NCI-H526 (cell line): ENCODE data around the gene YPEL2.

ENCODE experiments used
- DNase-seq, 2 experiments: peaks; one replicate each; lab custom pipeline; 2025; lab: John Stamatoyannopoulos, UW

Gene YPEL2

GRCh38 chr17:59330053-59330942 is 1.2 kb upstream of the YPEL2 start:
- DNase-seq, result peak; percentile 48 to 76

- peak; percentile 18 to 57 for DNase-seq
Measured at GRCh38 chr17:59331929-59332748, 684 bp downstream of the YPEL2 start.

- peak in 1 of 2 experiments; percentile 36 for DNase-seq
Measured at GRCh38 chr17:59332749-59333377, 1.4 kb downstream of the YPEL2 start.

GRCh38 chr17:59333836-59334235 is 2.4 kb downstream of the YPEL2 start:
- DNase-seq, result peak in 1 of 2 experiments; percentile 44

GRCh38 chr17:59335685-59336084 is 4.2 kb downstream of the YPEL2 start:
- DNase-seq, result no peak

- no peak for DNase-seq
Measured at GRCh38 chr17:59337741-59338299, 6.4 kb downstream of the YPEL2 start.

- DNase-seq, result no peak
Measured at GRCh38 chr17:59338498-59338897, 7.0 kb downstream of the YPEL2 start.

- no peak for DNase-seq
Measured at GRCh38 chr17:59341922-59342321, 10.5 kb downstream of the YPEL2 start.

GRCh38 chr17:59342681-59343131 is 11.3 kb downstream of the YPEL2 start:
- no peak for DNase-seq

GRCh38 chr17:59345476-59345875 is 14.0 kb downstream of the YPEL2 start:
- no peak for DNase-seq

GRCh38 chr17:59346341-59346740 is 14.9 kb downstream of the YPEL2 start:
- no peak for DNase-seq

- DNase-seq, result no peak
Measured at GRCh38 chr17:59346876-59347407, 15.5 kb downstream of the YPEL2 start.

GRCh38 chr17:59347975-59348391 is 16.5 kb downstream of the YPEL2 start:
- DNase-seq, result no peak

- no peak for DNase-seq
Measured at GRCh38 chr17:59349178-59349577, 17.7 kb downstream of the YPEL2 start.

GRCh38 chr17:59353106-59353854 is 21.8 kb downstream of the YPEL2 start:
- DNase-seq, result peak in 1 of 2 experiments; percentile 41

- peak; percentile 86 to 92 for DNase-seq
Measured at GRCh38 chr17:59353936-59354755, 22.7 kb downstream of the YPEL2 start.

GRCh38 chr17:59355030-59355701 is 23.7 kb downstream of the YPEL2 start:
- no peak for DNase-seq

GRCh38 chr17:59355702-59356325 is 24.4 kb downstream of the YPEL2 start:
- no peak for DNase-seq
